HG02623 (cell line): Measurements from ENCODE around the gene IRAK3.

Experiments
- ATAC-seq: cut with Tn5 transposase; IDR thresholded peaks from one replicate; pipeline ENCODE4 v1.9.1; 2021; ENCODE audit warnings: moderate library complexity; ENCODE audit not compliant: unreplicated experiment

IRAK3 gene

GRCh38 chr12:66302827-66303169 is 113.8 kb downstream of the IRAK3 start:
- ATAC-seq: no peak

GRCh38 chr12:66303316-66303804 is 114.3 kb downstream of the IRAK3 start:
- ATAC-seq: peak; percentile 35
